ENCODE measurements around the gene SLC16A1. TPM values are rescaled to one million over a fixed set of nuclear protein-coding genes. Genes with fewer than 3 reads are reported as not detected.
A peak's percentile ranks its signal among the peaks of the same experiment; 100 is the strongest.

Gene SLC16A1
- total RNA-seq, 4 donors from 2014 or later = 13.1 to 20.7 (median 15.7) TPM

GRCh38 chr1:112950426-112950825 lies 5.6 kb downstream of the SLC16A1 start:
- DNase-seq (ENCODE audit: low spot score in 2 of 2) = no peak
- peaks cover 0 to 20% (median 4%) of the 10 kb centered on the region in 4 donors for H3K4me1 ChIP-seq

GRCh38 chr1:112946683-112947082 lies 9.3 kb downstream of the SLC16A1 start:
- WGBS, 2 donors = 69 to 70% methylated on average over 3 of the region's 3 CpGs
- TF ChIP-seq, protein P1, sequence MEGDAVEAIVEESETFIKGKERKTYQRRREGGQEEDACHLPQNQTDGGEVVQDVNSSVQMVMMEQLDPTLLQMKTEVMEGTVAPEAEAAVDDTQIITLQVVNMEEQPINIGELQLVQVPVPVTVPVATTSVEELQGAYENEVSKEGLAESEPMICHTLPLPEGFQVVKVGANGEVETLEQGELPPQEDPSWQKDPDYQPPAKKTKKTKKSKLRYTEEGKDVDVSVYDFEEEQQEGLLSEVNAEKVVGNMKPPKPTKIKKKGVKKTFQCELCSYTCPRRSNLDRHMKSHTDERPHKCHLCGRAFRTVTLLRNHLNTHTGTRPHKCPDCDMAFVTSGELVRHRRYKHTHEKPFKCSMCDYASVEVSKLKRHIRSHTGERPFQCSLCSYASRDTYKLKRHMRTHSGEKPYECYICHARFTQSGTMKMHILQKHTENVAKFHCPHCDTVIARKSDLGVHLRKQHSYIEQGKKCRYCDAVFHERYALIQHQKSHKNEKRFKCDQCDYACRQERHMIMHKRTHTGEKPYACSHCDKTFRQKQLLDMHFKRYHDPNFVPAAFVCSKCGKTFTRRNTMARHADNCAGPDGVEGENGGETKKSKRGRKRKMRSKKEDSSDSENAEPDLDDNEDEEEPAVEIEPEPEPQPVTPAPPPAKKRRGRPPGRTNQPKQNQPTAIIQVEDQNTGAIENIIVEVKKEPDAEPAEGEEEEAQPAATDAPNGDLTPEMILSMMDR (IDR thresholded peaks at IDR 0.05) = no peak
- TF ChIP-seq POLR2A (IDR thresholded peaks at IDR 0.05) (no peak), EP300 (IDR thresholded peaks at IDR 0.05) (no peak)
- Histone ChIP-seq H3K27me3 (no peaks in the 10 kb centered on the region), H3K9me3 (no peaks in the 10 kb centered on the region), H3K4me1 (no peaks in the 10 kb centered on the region), H3K27ac (no peak overlapping the region), H3K4me3 (no peak overlapping the region), H3K36me3 (no peaks in the 10 kb centered on the region)
- no peak for DNase-seq (ENCODE audit: low spot score in 2 of 2)

More at GRCh38 chr1:112950426-112950825, 5.6 kb downstream of the SLC16A1 start:
- 97% methylated on average over 1 of the region's 1 CpG for WGBS, 2 donors
- H3K27ac ChIP-seq = no peak overlapping the region
- no peaks in the 10 kb centered on the region for H3K27me3 ChIP-seq
- H3K4me3 ChIP-seq = no peak overlapping the region
- H3K36me3 ChIP-seq = no peaks in the 10 kb centered on the region
- H3K9me3 ChIP-seq = no peaks in the 10 kb centered on the region
- TF ChIP-seq POLR2A (IDR thresholded peaks at IDR 0.05) = no peak
- TF ChIP-seq, protein P1 (IDR thresholded peaks at IDR 0.05) = no peak
- no peak for TF ChIP-seq EP300 (IDR thresholded peaks at IDR 0.05)

DNA sequence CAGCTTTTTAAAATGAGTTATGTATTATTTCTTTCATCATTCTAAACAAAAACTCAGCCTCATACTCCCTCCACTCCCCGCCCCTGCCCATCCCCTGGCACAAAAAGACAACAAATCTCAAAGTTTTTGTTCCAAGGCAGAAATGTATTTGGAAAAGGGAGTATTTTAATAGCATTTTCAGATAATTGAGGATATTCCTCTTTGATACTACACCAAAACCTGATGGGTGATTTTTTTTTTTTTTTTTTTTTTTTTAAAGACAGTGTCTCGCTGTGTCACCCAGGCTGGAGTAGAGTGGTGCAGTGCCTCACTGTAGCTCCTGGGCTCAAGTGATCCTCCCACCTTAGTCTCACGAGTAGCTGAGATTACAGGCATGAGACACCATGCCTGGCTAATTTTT lies 16.2 kb downstream of the SLC16A1 start:
- Histone ChIP-seq H3K4me3 (no peak overlapping the region), H3K27ac (no peak overlapping the region), H3K36me3 (no peaks in the 10 kb centered on the region), H3K4me1 (peaks cover 0 to 30% (median 0%) of the 10 kb centered on the region in 4 donors), H3K27me3 (no peaks in the 10 kb centered on the region), H3K9me3 (no peaks in the 10 kb centered on the region)
- no peak for DNase-seq (ENCODE audit: low spot score in 2 of 2)
- 59 to 95% methylated on average over 3 of the region's 3 CpGs for WGBS, 2 donors
- TF ChIP-seq POLR2A (IDR thresholded peaks at IDR 0.05) = no peak
- TF ChIP-seq, protein P1 (IDR thresholded peaks at IDR 0.05) = no peak

GRCh38 chr1:112938210-112938609 lies 17.8 kb downstream of the SLC16A1 start:
- Histone ChIP-seq H3K4me1 (peaks cover 0 to 30% (median 0%) of the 10 kb centered on the region in 4 donors), H3K4me3 (no peak overlapping the region), H3K36me3 (no peaks in the 10 kb centered on the region), H3K27me3 (no peaks in the 10 kb centered on the region), H3K9me3 (no peaks in the 10 kb centered on the region), H3K27ac (no peak overlapping the region)
- TF ChIP-seq EP300 (IDR thresholded peaks at IDR 0.05) = no peak
- TF ChIP-seq POLR2A (IDR thresholded peaks at IDR 0.05) = no peak
- TF ChIP-seq, protein P1 (IDR thresholded peaks at IDR 0.05) = no peak
- WGBS, 2 donors = 54 to 65% methylated on average over 3 of the region's 3 CpGs
- DNase-seq (ENCODE audit: low spot score in 2 of 2) = no peak

DNA sequence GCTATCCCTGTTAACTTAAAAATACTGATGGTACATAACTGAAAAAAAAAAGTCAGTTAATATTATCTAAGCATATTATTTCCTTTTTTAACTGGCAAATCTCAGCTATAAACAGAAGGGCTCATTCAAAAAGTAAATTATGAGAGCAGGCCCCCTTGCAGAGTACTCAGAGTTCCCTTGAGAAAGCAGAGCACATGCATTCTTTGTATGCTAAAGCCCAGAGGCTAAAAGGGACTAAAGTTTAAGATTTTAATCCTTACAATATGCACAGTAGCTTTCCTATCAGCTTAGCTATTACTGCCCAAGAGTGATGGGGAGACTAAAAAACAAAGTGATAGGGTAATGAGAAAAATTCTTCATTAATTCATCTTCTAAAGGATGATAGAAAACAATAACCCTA lies 18.5 kb downstream of the SLC16A1 start:
- TF ChIP-seq EP300 (IDR thresholded peaks at IDR 0.05) (no peak), POLR2A (IDR thresholded peaks at IDR 0.05) (no peak)
- TF ChIP-seq, protein P1 (IDR thresholded peaks at IDR 0.05) = no peak
- Histone ChIP-seq H3K4me3 (no peak overlapping the region), H3K9me3 (no peaks in the 10 kb centered on the region), H3K27ac (peak overlapping the region in 1 of 4 donors; percentile 26), H3K27me3 (no peaks in the 10 kb centered on the region), H3K4me1 (peaks cover 0 to 30% (median 0%) of the 10 kb centered on the region in 4 donors), H3K36me3 (no peaks in the 10 kb centered on the region)
- DNase-seq (ENCODE audit: low spot score in 2 of 2) = no peak

Measured in tibial nerve (tissue), 4 donors.